GM12874 (cell line): ENCODE measurements around the gene MN1.

Experiments used
- CTCF ChIP-seq: IDR thresholded peaks from 2 replicates; pipeline ENCODE4 v1.5.1; 2011; ENCODE audit warnings: low read depth, mild to moderate bottlenecking, control low read depth, low read length, moderate library complexity; ENCODE audit not compliant: insufficient read depth

The MN1 gene

DNA sequence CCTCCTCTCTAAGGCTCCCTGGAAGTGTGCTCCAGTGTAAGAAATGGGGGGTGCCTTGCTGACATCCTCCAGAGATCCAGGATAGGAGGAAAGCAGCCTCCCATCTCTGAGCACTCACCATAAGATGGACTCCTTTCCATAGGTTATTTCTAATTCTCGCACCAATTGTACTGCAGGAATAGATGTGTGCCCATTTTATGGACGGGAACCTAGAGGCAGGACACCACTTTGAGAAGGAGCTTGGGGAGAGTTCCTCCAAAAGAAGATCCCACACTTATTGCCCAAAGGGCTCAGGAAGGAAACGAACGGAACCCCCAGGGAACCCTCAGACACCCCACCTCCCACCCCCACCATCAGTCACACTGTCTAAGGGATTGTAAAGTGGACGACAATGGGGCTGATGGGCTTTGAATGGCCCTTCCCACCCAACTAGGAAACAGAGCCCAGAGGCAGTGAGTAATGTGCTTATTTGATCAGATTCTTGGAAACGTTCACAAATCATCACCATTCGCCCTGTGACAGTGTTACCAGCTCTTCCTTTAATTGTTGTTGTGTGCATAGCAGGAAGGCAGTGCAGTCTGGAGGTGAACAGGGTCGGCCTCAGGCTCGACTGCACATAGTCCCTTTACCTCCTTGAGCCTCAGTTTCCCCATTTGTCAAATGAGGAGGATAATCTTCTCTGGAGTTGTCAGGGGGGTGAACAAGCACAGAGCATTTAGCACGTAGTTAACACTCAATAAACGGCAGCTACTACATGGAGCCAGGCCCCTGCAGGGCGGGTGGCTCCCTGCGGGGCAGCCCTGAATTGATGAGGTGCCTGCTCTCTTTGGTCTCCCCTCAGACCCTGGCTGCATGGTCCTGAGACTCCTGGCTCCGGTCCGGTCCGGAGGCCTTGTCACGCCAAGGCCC, 8.4 kb upstream of the MN1 start:
- no peak for TF ChIP-seq CTCF

GRCh38 chr22:27809226-27809603, 7.7 kb upstream of the MN1 start:
- TF ChIP-seq CTCF = no peak

GRCh38 chr22:27808451-27809225, 7.1 kb upstream of the MN1 start:
- no peak for TF ChIP-seq CTCF

DNA sequence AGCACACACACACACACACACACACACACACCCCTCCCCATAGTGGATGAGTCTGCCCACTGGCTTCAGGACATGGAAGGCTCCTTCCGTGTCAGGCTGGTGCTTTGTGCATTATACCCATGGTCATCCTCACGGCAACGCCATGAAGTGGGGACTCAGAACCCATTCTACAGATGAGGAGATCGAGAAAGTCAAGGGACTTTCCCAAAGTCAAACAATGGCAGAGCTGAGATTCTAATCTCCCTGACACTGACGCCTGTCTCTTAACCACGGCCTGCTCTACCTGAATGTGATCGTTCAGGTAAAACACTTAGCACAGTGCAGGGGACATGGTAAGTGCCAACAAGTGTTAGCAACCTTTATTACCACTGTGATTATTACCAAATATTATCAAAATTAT, 4.3 kb upstream of the MN1 start:
- no peak for TF ChIP-seq CTCF

DNA sequence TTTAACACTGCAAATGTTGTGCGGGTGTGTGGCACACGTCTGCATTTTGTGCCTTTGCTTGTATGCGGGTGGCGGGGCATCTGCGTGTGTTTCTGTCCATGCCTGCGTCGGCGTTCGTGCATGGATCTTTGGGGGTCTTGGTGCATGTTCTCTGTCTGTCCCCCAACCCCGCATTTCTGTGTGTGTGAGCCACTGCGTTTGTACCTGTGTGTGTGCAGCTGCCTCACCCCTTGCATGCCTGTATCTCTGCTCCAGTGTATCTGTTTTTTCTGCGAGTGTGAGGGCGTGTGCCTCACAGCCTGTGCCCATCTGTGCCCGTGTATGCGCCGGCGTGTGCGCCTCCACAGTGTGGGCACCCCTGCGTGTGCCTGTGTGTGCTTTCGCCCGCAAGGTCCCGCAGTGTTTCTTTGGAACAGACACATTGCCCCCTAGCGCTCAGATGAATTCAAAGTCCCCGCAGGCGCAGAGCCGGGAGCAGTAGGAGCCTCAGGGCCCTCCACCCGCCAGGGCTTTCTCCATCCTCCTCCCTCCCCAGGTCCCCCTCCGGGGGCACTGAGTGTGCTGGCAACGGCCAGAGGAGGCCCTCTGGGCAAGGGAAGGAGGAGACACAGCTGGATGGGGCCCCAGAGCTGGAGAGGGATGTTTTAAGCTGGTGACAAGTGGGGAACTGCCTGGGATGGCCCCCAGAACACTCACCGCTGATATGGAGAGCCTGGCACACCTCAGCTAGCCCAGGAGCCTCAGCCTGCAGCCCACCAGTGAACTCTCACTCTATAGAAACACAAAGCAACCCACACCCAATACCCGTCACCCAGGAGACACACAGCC, 3.1 kb upstream of the MN1 start:
- TF ChIP-seq CTCF = peak; percentile 53

GRCh38 chr22:27803841-27804415, 2.4 kb upstream of the MN1 start:
- no peak for TF ChIP-seq CTCF
